ENCODE measurements around the gene KLLN.
"Not testable (repeated sequence)": the region's sequence is repeated elsewhere in the genome, so short reads cannot be mapped to it uniquely, and the experiment has no call there.

Gene KLLN

GRCh38 chr10:87863053-87863943 is at the start of gene KLLN, which contains the start of gene PTEN:
KLLN (minus strand) TSS chr10:87863533; CDS start chr10:87862487, 1,046 bp downstream.
PTEN (plus strand) TSS chr10:87863625; CDS start chr10:87864470, 845 bp downstream.
- peak; percentile 77 to 79 for DNase-seq

- DNase-seq = not testable (repeated sequence)
Measured at GRCh38 chr10:87903396-87903795, 40.1 kb upstream of the KLLN start.

DNA sequence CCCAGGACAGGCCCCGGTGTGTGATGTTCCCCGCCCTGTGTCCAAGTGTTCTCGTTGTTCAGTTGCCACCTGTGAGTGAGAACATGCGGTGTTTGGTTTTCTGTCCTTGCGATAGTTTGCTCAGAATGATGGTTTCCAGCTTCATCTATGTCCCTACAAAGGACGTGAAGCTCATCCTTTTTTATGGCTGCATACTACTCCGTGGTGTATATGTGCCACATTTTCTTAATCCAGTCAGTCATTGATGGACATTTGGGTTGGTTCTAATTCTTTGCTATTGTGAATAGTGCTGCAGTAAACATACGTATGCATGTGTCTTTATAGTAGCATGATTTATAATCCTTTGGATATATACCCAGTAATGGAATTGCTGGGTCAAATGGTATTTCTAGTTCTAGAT is 34.6 kb upstream of the KLLN start:
- not testable (repeated sequence) for DNase-seq

- no peak for DNase-seq
Measured at GRCh38 chr10:87896216-87896615, 32.9 kb upstream of the KLLN start.

- no peak for DNase-seq
Measured at GRCh38 chr10:87895430-87895829, 32.1 kb upstream of the KLLN start.

- DNase-seq = no peak
Measured at GRCh38 chr10:87887548-87888289, 24.4 kb upstream of the KLLN start.

DNA sequence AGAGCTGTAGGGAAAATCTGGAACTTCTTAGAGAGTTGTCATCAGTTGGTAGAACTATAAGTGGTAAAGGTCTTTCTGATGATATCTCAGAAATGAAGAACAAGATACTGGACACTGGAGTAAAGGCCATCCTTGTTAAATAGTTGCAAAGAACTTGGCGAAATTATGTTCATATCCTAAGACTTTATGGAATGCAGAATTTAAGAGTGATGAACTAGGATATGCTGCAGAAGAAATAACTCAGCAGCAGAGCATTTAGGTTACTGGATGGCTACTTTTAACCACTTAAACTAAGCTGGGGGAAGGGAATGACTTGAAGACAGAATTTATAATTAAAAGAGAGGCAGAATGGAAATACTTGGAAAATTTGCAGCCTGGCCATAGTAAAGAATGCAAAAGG is 23.8 kb upstream of the KLLN start:
- DNase-seq = no peak

GRCh38 chr10:87886635-87887034 is 23.3 kb upstream of the KLLN start:
- no peak for DNase-seq

GRCh38 chr10:87882555-87883294 is 19.4 kb upstream of the KLLN start:
- DNase-seq = no peak

- DNase-seq = not testable (repeated sequence)
Measured at GRCh38 chr10:87881373-87882059, 18.2 kb upstream of the KLLN start.

DNA sequence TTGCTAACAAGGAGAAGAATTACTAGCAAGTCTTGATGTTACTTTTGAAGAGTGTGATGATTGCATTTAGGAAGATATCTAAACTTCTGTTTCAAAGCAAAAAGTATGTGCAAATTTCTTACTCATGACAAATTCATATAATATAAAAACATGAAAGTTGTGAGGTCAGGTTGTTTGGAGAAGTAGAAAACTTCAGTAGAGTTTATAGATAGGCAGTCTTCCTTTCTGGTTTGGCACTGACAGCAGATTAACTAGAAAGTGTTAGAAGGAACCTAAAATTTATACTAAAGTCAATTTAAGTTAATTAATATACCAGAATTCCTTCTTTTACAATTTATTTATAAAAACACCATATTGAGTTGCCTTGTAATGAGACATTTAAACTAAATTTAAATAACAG is 17.0 kb upstream of the KLLN start:
- no peak for DNase-seq

DNA sequence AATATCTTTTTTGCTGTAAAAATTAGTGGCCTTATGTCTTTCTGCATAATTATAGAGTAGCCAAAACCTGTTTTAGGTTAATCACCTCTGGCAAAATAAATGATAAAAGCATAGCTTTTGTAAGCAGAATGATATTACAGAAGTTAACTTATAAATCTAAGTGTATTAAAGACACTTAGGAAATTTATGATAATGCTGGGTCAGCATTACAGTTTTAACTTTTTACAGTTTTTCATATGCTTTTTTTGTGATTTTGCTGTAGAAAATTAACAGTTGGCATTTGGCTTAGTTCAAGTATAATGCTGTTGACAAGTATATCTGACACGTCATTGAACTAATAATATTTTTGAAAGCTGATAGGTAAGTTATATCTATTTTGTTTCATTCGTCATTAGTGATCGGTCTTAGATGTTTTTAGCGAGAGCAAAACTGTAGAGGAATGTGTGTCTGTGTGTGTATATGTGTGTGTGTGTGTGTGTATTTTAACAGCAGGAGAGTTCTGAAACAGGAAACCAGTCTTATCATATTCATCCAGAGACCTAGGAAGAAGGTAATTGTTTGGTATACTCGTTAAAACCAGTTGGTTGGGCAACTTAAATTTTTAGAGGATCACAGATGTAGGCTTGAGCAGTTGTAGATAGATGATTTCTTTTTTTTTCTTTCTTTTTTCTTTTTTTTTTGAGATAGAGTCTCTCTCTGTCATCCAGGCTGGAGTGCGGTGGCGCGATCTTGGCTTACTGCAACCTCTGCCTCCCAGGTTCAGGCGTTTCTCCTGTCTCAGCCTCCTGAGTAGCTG is 15.5 kb upstream of the KLLN start:
- no peak for DNase-seq

DNA sequence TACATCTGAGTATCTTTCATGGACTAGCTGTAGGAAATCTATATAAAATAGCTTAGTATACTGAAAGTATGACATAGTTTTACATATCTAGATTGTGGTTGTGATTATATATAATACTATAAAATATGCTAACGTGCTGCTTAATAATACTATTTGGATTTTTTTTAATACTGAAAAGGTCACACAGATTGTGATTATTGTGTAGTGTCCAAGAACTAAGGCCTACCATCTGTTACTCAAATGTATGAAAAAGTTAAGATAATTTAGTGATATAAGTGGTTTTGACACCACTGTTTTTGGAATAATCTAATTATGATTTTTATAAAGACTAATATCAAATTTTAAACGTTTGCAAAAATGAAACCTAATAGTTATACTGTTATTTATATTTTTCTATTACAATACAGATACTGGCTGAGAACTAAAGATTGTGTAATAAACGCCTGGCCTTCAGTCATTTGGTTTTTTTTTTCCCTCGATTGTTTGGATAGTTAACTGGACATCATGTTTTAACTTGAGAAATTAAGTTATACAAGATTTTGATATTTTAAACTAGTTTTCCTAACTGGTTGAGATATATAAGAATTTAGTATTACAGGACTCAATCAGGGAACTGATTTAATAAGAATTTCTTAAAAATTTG is 12.7 kb upstream of the KLLN start:
- DNase-seq = no peak

GRCh38 chr10:87873656-87874055 is 10.3 kb upstream of the KLLN start:
- no peak for DNase-seq

- no peak for DNase-seq
Measured at GRCh38 chr10:87872828-87873227, 9.5 kb upstream of the KLLN start.

- DNase-seq = no peak
Measured at GRCh38 chr10:87869773-87870551, 6.6 kb upstream of the KLLN start.

- not testable (repeated sequence) for DNase-seq
Measured at GRCh38 chr10:87869139-87869538, 5.8 kb upstream of the KLLN start.

DNA sequence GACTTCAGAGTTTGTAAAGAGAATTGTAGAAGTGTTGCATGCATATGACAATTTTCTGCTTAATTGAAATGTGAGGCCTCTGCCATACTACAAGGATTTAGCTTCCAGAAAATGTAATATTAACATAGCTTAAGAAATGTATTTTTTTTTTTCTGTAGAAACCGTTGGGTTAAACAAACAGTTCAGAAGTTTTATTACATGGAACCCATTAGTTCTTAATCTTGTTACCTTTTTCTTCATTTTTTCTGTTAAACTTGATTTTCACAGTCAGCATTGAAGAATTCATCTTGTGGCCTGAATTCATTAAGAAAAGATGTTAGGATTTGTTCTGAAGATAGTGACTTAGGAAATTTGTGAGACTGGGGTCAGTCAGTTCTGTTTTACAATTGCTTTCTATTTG is 4.9 kb upstream of the KLLN start:
- no peak for DNase-seq

DNA sequence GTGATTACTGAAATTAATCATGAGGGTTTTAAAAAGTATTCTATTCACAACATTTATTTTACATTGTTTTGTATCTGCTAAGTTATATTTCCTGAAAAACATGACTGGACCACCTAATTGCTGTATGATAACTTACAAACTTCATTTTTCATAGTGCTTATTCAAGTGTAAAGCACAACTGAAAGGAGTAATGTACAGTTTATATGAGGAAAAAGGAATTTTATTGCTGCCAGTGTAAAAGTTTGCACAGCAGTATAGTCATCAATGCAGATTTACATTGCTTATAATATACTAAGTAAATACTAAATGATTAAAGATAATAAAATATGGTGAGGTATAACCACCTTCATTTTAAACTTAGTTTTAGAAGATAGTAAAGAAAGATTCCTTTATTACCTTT is 4.1 kb upstream of the KLLN start:
- DNase-seq = no peak

GRCh38 chr10:87866412-87866974 is 3.2 kb upstream of the KLLN start:
- DNase-seq = no peak

All from stimulated activated CD4-positive, alpha-beta T cell treated with anti-CD3 and anti-CD28 coated beads, Interleukin-4, amount 100 ng/mL, for 4 hours (primary cell).